Erythroblast (primary cell): ENCODE data around the gene SGCD.

Source experiments
- GATA1 ChIP-seq: IDR thresholded peaks from 2 replicates; pipeline ENCODE4 v1.6.1; 2011; ENCODE audit warnings: low read depth, mild to moderate bottlenecking, control low read depth, low read length, moderate library complexity
- POLR2A ChIP-seq: IDR thresholded peaks from 2 replicates; pipeline ENCODE4 v1.6.1; 2011; ENCODE audit warnings: mild to moderate bottlenecking, low read length

DNA sequence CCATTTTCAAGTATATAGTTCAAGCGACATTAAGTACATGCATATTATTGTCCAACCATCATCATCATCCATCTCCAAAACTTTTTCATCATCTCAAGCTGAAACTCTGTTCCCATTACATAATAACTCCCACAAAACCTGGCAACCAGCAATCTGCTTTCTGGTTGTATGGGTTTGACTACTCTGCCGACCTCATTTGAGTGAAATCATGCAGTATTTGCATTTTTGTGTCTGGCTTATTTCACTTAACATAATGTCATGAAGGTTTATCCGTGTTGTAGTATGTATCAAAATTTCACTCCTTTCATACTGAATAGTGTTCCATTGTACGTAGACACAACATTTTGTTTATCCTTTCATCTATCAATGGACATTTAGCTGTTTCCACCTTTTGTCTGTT, 74.8 kb downstream of the SGCD start:
- TF ChIP-seq POLR2A (no peak), GATA1 (no peak)
